GM12878 (cell line): Measurements from ENCODE around the gene ZDHHC14. TPM values are rescaled to one million over a fixed set of nuclear protein-coding genes. Genes with fewer than 3 reads are reported as not detected.

Source experiments
- ATAC-seq: fragments of 200-7000 bp; cut with Tn5 transposase; 3 replicates; pipeline ENCODE4 v1.9.1; 2020; ENCODE audit warnings: mild to moderate bottlenecking, moderate library complexity
- BruUV-seq: library from RNA; stranded (reverse); fragments of 400-500 nt; replicated peaks from 2 replicates; lab custom pipeline; 2021; lab: Mats Ljungman, UMichigan
- CTCF ChIA-PET: fragments of 300-600 bp; sonication (Branson Sonifier 250); formaldehyde crosslinking; extraction: SDS; loops from one replicate; lab custom pipeline; 2021; ENCODE audit warnings: inconsistent platforms; lab: Yijun Ruan, JAX
- POLR2A ChIA-PET: fragments of 350-600 bp; formaldehyde crosslinking; extraction: SDS; loops from one replicate; lab custom pipeline; 2021; ENCODE audit warnings: inconsistent platforms; lab: Charles Lee
- RAD21 ChIA-PET: fragments of 300-600 bp; sonication (Branson Sonifier 250); formaldehyde crosslinking; loops from one replicate; lab custom pipeline; 2023; ENCODE audit warnings: antibody characterized with exemption; ENCODE audit not compliant: unreplicated experiment; lab: Charles Lee
- SMC1A ChIA-PET: fragments of 300-600 bp; sonication (Branson Sonifier 250); formaldehyde crosslinking; loops from one replicate; lab custom pipeline; 2023; ENCODE audit not compliant: unreplicated experiment, uncharacterized antibody; lab: Charles Lee
- DNase-seq: peaks from one replicate; pipeline ENCODE4 v3.0.0-alpha.2; 2011; ENCODE audit warnings: low read depth, low spot score
- FAIRE-seq: peaks from 3 replicates; lab custom pipeline; 2011; peaks lifted over from hg19 to GRCh38; lab: Jason Lieb, UNC
- H2AFZ ChIP-seq: 2 replicates; pipeline ENCODE4 v1.6.0; 2011; ENCODE audit warnings: low read depth, low read length, control low read depth; ENCODE audit not compliant: control insufficient read depth
- H3K27ac ChIP-seq: 2 replicates; pipeline ENCODE4 v1.5.1; 2011; ENCODE audit warnings: control low read depth; ENCODE audit not compliant: control insufficient read depth, insufficient read depth
- H3K27me3 ChIP-seq, 2 experiments: replicated peaks in 1 of 2; 2 replicates each; pipeline versions ENCODE4 v1.6.0 to v1.6.1; 2011; ENCODE audit warnings: low read length in 1 of 2; ENCODE audit not compliant: control insufficient read depth in 2 of 2, insufficient read depth in 2 of 2
- H3K36me3 ChIP-seq, 2 experiments: 2 replicates each; pipeline ENCODE4 v1.5.1; 2011; ENCODE audit warnings: low read length in 1 of 2; ENCODE audit not compliant: control insufficient read depth in 2 of 2, insufficient read depth in 2 of 2
- H3K4me1 ChIP-seq: 2 replicates; pipeline ENCODE4 v1.6.1; 2011; ENCODE audit warnings: mild to moderate bottlenecking, low read length, moderate library complexity, mixed read lengths; ENCODE audit not compliant: control insufficient read depth, insufficient read depth
- H3K4me2 ChIP-seq: 2 replicates; pipeline ENCODE4 v1.6.0; 2011; ENCODE audit warnings: control low read depth; ENCODE audit not compliant: control insufficient read depth, insufficient read depth
- H3K4me3 ChIP-seq: fragments of 200-600 bp; sonication (generic); 2 replicates; pipeline ENCODE4 v1.5.1; 2016
- H3K79me2 ChIP-seq: 2 replicates; pipeline ENCODE4 v1.6.0; 2011; ENCODE audit warnings: low read length; ENCODE audit not compliant: control insufficient read depth, insufficient read depth
- H3K9ac ChIP-seq: 2 replicates; pipeline ENCODE4 v1.8.0; 2011; ENCODE audit warnings: low read length, control low read depth, mixed read lengths; ENCODE audit not compliant: control insufficient read depth, insufficient read depth
- H3K9me3 ChIP-seq: replicated peaks from 3 replicates; pipeline ENCODE4 v1.5.1; 2011; ENCODE audit warnings: mild to moderate bottlenecking, low read length; ENCODE audit not compliant: control insufficient read depth, insufficient read depth
- H4K20me1 ChIP-seq: 2 replicates; pipeline ENCODE4 v1.6.0; 2011; ENCODE audit not compliant: control insufficient read depth, insufficient read depth
- BCL11A ChIP-seq: IDR thresholded peaks from 2 replicates; pipeline ENCODE4 v1.6.1; 2011; ENCODE audit warnings: low read depth, low read length
- BRCA1 ChIP-seq: IDR thresholded peaks from 2 replicates; pipeline ENCODE4 v1.6.1; 2011; ENCODE audit warnings: low read depth, low read length, improper control_type of control experiment
- HDGF ChIP-seq: fragments of 450-650 bp; IDR thresholded peaks from 2 replicates; pipeline ENCODE4 v1.6.1; 2016; ENCODE audit warnings: antibody characterized with exemption
- IRF5 ChIP-seq: fragments of 450-650 bp; IDR thresholded peaks from 2 replicates; pipeline ENCODE4 v1.6.1; 2017; ENCODE audit warnings: borderline replicate concordance
- MEF2A ChIP-seq: IDR thresholded peaks from 2 replicates; pipeline ENCODE4 v1.6.1; 2011; ENCODE audit warnings: low read depth, mild to moderate bottlenecking, low read length, moderate library complexity; ENCODE audit not compliant: insufficient read depth
- NBN ChIP-seq: fragments of 450-650 bp; IDR thresholded peaks from 2 replicates; pipeline ENCODE4 v1.6.1; 2016
- NKRF ChIP-seq: fragments of 450-650 bp; conservative IDR thresholded peaks from 2 replicates; pipeline ENCODE4 v1.6.1; 2017; ENCODE audit warnings: mild to moderate bottlenecking, moderate library complexity
- NR2C1 ChIP-seq: fragments of 450-650 bp; IDR thresholded peaks from 2 replicates; pipeline ENCODE4 v1.6.1; 2017; ENCODE audit warnings: antibody characterized with exemption, mild to moderate bottlenecking, moderate library complexity
- POLR2A ChIP-seq: IDR thresholded peaks from 2 replicates; pipeline ENCODE4 v1.6.1; 2011; ENCODE audit warnings: low read depth, mild to moderate bottlenecking, low read length
- RB1 ChIP-seq: fragments of 450-650 bp; formaldehyde crosslinking; IDR thresholded peaks from 2 replicates; pipeline ENCODE4 v1.6.1; 2017; ENCODE audit warnings: mild to moderate bottlenecking, borderline replicate concordance
- RELB ChIP-seq: fragments of 450-650 bp; IDR thresholded peaks from 2 replicates; pipeline ENCODE4 v1.6.1; 2017; ENCODE audit warnings: low read depth, mild to moderate bottlenecking, moderate library complexity
- TARDBP ChIP-seq: IDR thresholded peaks from 2 replicates; pipeline ENCODE4 v1.6.1; 2016; ENCODE audit warnings: borderline replicate concordance
- TCF7 ChIP-seq: IDR thresholded peaks from 2 replicates; pipeline ENCODE4 v1.6.1; 2014; ENCODE audit warnings: antibody characterized with exemption, borderline replicate concordance
- ZNF622 ChIP-seq: fragments of 450-650 bp; IDR thresholded peaks from 2 replicates; pipeline ENCODE4 v1.6.1; 2017; ENCODE audit warnings: mild to moderate bottlenecking, inconsistent platforms
- WGBS: methylation state at CpG from one replicate; pipeline ENCODE4 v1.1.6; 2016; ENCODE audit warnings: low lambda C conversion rate; ENCODE audit not compliant: insufficient replicate concordance, insufficient coverage; ENCODE audit errors: missing lambda C conversion rate; 5-methylcytosine and 5-hydroxymethylcytosine counted together
- in situ Hi-C: fragments of 300-500 bp; cut with MboI; formaldehyde crosslinking; loops from 9 replicates; pipeline ENCODE4 v1.14.3; 2018; ENCODE audit warnings: mixed read lengths
- intact Hi-C: fragments of 100-400 bp; cut with micrococcal nuclease; formaldehyde crosslinking; loops from one replicate; pipeline ENCODE4 v1.14.2; 2022; ENCODE audit not compliant: unreplicated experiment
- polyA plus RNA-seq, 11 experiments: library from polyadenylated mRNA; depleted of rRNA in 4 of 11; unstranded in 6 of 11; stranded (reverse) in 5 of 11; fragments of >200 nt; fragmentation: Nextera tagmentation in 4 of 11; fragmentation: Illumina TruSeq in 1 of 11; extraction: Ambion mirVana in 4 of 11; extraction: Trizol in 1 of 11; gene quantifications; 1 replicate in 1 of 11; 2 replicates in 10 of 11; pipeline versions ENCODE4 v1.2.1 to v1.2.3, GENCODE V29; 2011 to 2016; ENCODE audit warnings: inconsistent platforms in 2 of 11, missing spikeins in 2 of 11, low read depth in 1 of 11
- total RNA-seq, 4 experiments: library from RNA; depleted of rRNA in 3 of 4; stranded (reverse); fragments of >200 nt in 3 of 4; fragmentation: Illumina TruSeq in 1 of 4; extraction: Trizol in 1 of 4; gene quantifications; 2 replicates each; pipeline versions ENCODE4 v1.2.1 to v1.2.3, GENCODE V29; 2013 to 2021

Gene ZDHHC14
- total and polyA plus RNA-seq, 10 of the 15 experiments (the other 5 are each of a cell fraction or from before 2014, with no cell fraction given) = 0.15 to 16.0 (median 0.76) TPM; not detected in 1

GRCh38 chr6:157483770-157484169, 102.8 kb downstream of the ZDHHC14 start:
- H3K27me3 ChIP-seq = no peaks in the 10 kb centered on the region
- H3K4me1 ChIP-seq = no peaks in the 10 kb centered on the region
- no peak overlapping the region for H3K4me3 ChIP-seq
- H3K27ac ChIP-seq = no peak overlapping the region
- ATAC-seq = no peak
- H3K9me3 ChIP-seq = no peaks in the 10 kb centered on the region
- H2AFZ ChIP-seq = no peak overlapping the region
- 60% methylated on average over 3 of the region's 3 CpGs for WGBS
- TF ChIP-seq TCF7 (no peak), POLR2A (no peak), BRCA1 (no peak), RB1 (no peak), NR2C1 (no peak), ZNF622 (no peak), NKRF (no peak), TARDBP (no peak), HDGF (no peak), NBN (no peak), IRF5 (no peak), MEF2A (no peak), BCL11A (no peak), RELB (no peak)
- ChIA-PET POLR2A (no interaction called here), CTCF (no interaction called here), SMC1A (no interaction called here), RAD21 (no interaction called here)
- no peaks in the 10 kb centered on the region for H4K20me1 ChIP-seq
- DNase-seq = no peak
- no peaks in the 10 kb centered on the region for H3K79me2 ChIP-seq
- in situ Hi-C loops (no loop called here), intact Hi-C loops (no loop called here)
- no TSS peak for BruUV-seq
- no peak for FAIRE-seq
- no peaks in the 10 kb centered on the region for H3K36me3 ChIP-seq
- H3K9ac ChIP-seq = no peak overlapping the region
- H3K4me2 ChIP-seq = no peak overlapping the region
